ENCODE measurements around the gene MAT2B.

Gene MAT2B

DNA sequence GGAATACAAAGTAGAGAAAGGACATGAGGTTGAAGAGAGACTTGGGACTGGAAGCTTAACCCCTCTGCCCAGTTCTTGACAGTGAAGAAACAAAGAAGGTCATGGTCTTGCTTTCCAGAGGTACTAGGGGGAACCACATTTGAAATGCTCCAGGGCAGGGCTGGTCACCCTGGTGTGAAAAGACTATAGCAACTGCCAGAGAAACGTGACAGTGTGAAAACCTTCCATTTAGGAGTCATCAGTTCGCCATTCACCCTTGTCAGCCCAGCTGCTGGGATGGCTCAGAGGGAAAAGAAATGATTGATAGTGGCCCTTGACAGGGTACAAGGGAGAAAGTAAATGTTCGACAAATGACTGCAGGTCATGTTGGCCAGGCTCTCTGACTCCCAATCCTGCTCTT is 56.7 kb downstream of the MAT2B start:
- DNase-seq = no peak

DNA sequence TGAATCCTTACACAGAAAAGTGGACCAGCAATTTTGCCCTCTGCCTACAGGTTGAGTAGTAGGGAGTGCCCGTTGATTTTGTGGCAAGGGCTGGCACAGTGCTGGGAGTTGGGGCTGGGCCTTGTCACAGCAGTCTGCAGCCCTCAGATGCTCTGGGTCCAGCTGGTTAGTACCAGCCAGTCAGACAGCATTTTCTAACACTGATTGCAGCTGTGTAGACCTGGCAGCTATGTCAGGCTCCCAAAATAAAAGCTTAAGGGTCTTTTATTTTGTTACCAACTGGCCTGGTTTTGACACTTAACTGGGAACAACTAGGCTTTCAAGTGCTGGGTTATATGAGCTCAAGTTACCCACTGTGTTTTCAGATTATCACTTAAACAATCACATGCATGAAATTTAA is 57.7 kb downstream of the MAT2B start:
- no peak for DNase-seq

GRCh38 chr5:163563880-163564279 is 58.5 kb downstream of the MAT2B start:
- DNase-seq = no peak

DNA sequence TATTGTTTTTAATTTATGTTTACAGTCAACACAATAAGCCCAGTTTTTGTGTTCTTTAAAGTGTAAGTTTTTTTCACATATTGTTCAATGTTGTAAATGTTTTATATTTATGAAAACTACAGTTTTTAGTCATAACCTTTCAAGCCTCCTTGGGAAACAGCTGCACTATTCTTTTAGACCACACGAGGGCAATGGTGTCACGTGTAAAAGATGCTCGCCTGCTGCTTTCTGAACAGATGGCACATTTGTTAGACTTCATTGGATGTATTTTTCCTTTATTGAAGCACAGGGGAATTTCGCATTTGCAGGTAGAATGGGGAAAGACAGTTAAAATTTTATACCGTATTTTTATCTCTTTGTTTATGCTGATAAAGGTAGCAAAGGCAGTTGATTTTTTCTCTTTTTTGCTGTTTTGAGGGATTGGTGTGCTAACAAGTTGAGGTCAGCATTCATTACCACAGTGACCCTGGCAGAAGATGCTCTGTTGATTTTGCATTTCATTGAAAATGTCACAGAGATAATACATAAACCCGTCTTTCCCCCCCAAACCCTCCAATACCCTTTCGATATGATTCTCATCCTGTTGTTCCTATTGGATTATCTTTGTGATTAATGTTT is 59.0 kb downstream of the MAT2B start:
- DNase-seq = peak; percentile 66

DNA sequence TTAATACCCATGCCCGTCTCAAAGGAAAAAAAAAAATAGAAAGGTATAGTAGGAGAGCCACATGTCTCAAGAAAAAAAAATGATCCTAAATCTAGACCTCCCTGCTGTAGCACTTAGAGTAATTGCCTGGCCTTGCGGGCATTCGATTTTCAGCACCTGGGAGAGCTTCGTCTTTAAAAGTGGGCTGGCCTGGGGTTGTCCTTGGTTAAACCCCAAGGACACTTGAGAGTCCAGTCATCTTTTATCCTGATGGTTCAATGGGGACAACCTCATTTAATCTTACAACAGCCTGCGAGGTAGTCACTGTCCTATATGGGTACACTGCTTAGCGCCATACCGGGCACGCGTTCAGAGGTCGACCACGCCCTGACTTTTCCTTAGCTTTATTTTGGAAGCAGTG is 60.1 kb downstream of the MAT2B start:
- DNase-seq = no peak

DNA sequence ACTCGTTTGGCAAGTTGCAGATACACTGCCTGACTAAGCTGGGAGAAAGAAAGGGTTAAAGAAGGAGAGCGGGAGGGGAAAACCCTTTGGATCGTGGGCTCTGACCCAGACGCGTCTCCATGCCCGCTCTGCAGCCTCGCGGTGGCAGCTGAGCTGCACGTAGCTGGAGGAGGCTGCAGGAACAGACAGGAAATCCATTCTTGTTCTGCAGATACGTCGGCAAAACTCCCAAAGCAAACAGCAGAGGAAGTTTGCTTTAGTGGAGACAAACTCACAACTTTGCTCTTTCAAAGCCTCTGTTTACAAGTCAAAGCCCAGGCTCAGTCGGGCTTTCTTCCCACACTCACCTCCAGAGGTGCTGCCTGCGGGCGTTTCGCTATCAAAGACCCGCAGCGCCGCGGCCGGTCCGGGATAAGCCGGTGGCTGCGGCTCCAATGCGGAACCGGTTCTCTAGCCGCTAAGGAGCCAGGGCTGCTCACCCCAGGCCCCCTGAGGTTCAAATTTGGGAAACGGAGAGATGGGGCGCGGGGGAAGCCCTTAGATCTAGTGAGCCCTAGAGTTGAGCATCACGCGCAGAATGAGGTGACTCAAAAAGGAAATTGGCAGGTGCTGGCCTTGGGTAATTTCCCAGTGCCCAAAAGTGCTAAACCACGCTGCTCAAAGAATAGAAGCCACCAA is 60.7 kb downstream of the MAT2B start:
- peak; percentile 22 for DNase-seq

DNA sequence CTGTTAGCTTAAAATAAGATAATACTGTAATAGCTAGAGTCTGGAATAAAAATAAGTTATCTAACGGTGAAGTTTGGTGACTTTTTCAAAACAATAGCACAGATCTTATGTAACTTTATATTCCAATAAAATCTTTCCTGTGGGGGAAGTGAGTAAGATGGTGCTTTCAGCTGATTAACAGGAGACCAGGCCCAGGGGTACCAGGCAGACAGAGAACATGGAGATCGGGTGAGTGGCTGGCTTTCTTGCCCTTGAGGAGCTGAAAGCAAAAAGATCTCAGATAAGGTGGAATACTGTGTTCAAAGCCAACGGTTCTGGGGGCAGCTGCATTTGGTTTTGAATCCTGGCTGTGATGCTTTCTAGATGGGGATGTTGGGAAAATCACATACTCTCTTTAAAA is 61.3 kb downstream of the MAT2B start:
- DNase-seq = no peak

- no peak for DNase-seq
Measured at GRCh38 chr5:163567811-163568210, 62.4 kb downstream of the MAT2B start.

Data from CD4-positive, alpha-beta T cell treated with Interleukin-17A for 1 hour (primary cell).